ENCODE data around the gene SLC50A1. TPM values are rescaled to one million over a fixed set of nuclear protein-coding genes. Genes with fewer than 3 reads are reported as not detected.

The SLC50A1 gene
- total and polyA plus RNA-seq, 2 of the 8 experiments (the other 6 are each of a cell fraction or from before 2014, with no cell fraction given), result 36.5 to 90.8 TPM

DNA sequence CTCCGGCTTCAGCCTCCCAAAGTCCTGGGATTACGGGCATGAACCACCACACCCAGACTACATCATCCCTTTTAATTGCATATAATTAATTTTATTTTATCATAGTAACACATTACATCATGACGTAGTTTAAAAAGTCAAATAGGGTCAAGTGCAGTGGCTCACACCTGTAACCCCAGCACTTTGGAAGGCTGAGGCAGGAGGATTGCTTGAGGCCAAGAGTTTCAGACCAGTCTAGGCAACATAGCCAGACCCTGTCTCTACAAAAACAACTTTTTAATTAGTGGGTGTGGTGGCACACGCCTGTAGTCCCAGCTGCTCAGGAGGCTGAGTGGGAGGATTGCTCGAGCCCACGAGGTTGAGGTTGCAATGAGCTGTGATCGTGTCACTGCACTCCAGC lies 36.3 kb upstream of the SLC50A1 start:
- POLR2A ChIA-PET (ENCODE audit: partially characterized antibody), result interaction anchor here (0.7 to 1.3 kb wide), 3 partner anchors 95 to 696 kb away, joined by 3 to 5 read pairs (median 4); no protein-coding TSS in a partner anchor
- Histone ChIP-seq H2BK15ac (ENCODE audit: low read length) (no peak overlapping the region), H4K91ac (replicated peaks; ENCODE audit: insufficient read length, low read length) (no peak overlapping the region), H3K27ac (ENCODE audit: low read depth, low read length) (no peak overlapping the region), H3K14ac (ENCODE audit: insufficient read length) (no peak overlapping the region), H2AK5ac (ENCODE audit: low read depth, low read length) (no peak overlapping the region), H3K36me3 (ENCODE audit: control insufficient read depth in 2 of 4, insufficient read depth in 4 of 4, low read length in 3 of 4) (no peaks in the 10 kb centered on the region), H3K9me3 (ENCODE audit: insufficient read depth in 2 of 2, low read depth in 1 of 2, low read length in 1 of 2) (no peaks in the 10 kb centered on the region), H4K8ac (ENCODE audit: extremely low read depth, insufficient read depth, low read length) (no peak overlapping the region), H3K79me2 (ENCODE audit: control insufficient read depth in 1 of 2, insufficient read depth in 2 of 2, low read length in 2 of 2) (no peaks in the 10 kb centered on the region), H2BK20ac (ENCODE audit: low read length) (no peak overlapping the region), H3K79me1 (ENCODE audit: low read depth, low read length) (no peaks in the 10 kb centered on the region), H3K4me3 (ENCODE audit: extremely low read depth in 1 of 4, insufficient read depth in 2 of 4, low read depth in 3 of 4, low read length in 4 of 4) (no peak overlapping the region), H3K23ac (ENCODE audit: insufficient read length) (no peak overlapping the region), H2BK5ac (ENCODE audit: low read depth, low read length) (no peak overlapping the region), H2BK12ac (ENCODE audit: low read depth, low read length) (no peak overlapping the region), H2AFZ (ENCODE audit: low read length) (no peak overlapping the region), H3K4ac (replicated peaks; ENCODE audit: insufficient read length, low read depth, low read length) (no peak overlapping the region), H3K56ac (replicated peaks; ENCODE audit: insufficient read length, low read depth, low read length) (no peak overlapping the region), H3K9ac (replicated peaks in 1 of 4; ENCODE audit: extremely low read depth in 1 of 4, low read depth in 3 of 4, low read length in 3 of 4) (no peak overlapping the region), H2BK120ac (replicated peaks; ENCODE audit: low read depth, low read length) (no peak overlapping the region), H3K23me2 (ENCODE audit: low read depth, low read length) (no peaks in the 10 kb centered on the region), H3K18ac (ENCODE audit: extremely low read depth, low read length) (no peak overlapping the region), H3K27me3 (replicated peaks in 1 of 4; ENCODE audit: control insufficient read depth in 3 of 4, extremely low read depth in 1 of 4, insufficient read depth in 3 of 4, low read length in 3 of 4) (no peaks in the 10 kb centered on the region), H3K4me1 (replicated peaks in 1 of 4; ENCODE audit: control insufficient read depth in 3 of 4, insufficient read depth in 4 of 4, low read length in 3 of 4) (no peaks in the 10 kb centered on the region; a peak in 1 of 7 replicates), H4K20me1 (replicated peaks in 1 of 2; ENCODE audit: control insufficient read depth in 1 of 2, insufficient read depth in 2 of 2, low read length in 2 of 2) (no peaks in the 10 kb centered on the region), H4K5ac (ENCODE audit: insufficient read length, low read depth, low read length) (no peak overlapping the region), H3K4me2 (ENCODE audit: insufficient read depth in 1 of 2, low read depth in 2 of 2, low read length in 2 of 2) (no peak overlapping the region)
- CTCF ChIA-PET (ENCODE audit: partially characterized antibody), result interaction anchor here (0.6 to 6.9 kb wide), 8 partner anchors 8 to 70 kb away, joined by 3 to 101 read pairs (median 6); partner anchors contain the start of genes DPM3 and KRTCAP2
- no peak for FAIRE-seq
- WGBS, 2 experiments (ENCODE audit: extremely low coverage in 1 of 2, insufficient coverage in 1 of 2, insufficient read length in 1 of 2, insufficient replicate concordance in 2 of 2, low coverage in 1 of 2, low lambda C conversion rate in 2 of 2, missing lambda C conversion rate in 1 of 2), result 94% methylated on average over 7 of the region's 7 CpGs; no CpG with 5 or more reads in 1 of the 2 experiments
- no peak for DNase-seq (ENCODE audit: low read depth in 1 of 2, low spot score in 2 of 2)
- TF ChIP-seq BCL11A (IDR thresholded peaks at IDR 0.05; ENCODE audit: low read depth in 2 of 2, low read length in 2 of 2), result no peak
- TF ChIP-seq TAF7 (optimal IDR thresholded peaks at IDR 0.05; ENCODE audit: borderline replicate concordance, low read depth, low read length), result no peak
- TF ChIP-seq MAFK (IDR thresholded peaks at IDR 0.05; ENCODE audit: low read depth, low read length), result no peak
- TF ChIP-seq, protein P1, sequence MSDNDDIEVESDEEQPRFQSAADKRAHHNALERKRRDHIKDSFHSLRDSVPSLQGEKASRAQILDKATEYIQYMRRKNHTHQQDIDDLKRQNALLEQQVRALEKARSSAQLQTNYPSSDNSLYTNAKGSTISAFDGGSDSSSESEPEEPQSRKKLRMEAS (IDR thresholded peaks at IDR 0.05), result no peak
- no peak for TF ChIP-seq PHF8 (conservative IDR thresholded peaks at IDR 0.05; ENCODE audit: low read depth, low read length)
- TF ChIP-seq CREB1 (IDR thresholded peaks at IDR 0.05), result no peak
- no peak for TF ChIP-seq CEBPB (IDR thresholded peaks at IDR 0.05; ENCODE audit: low read depth, low read length)
- TF ChIP-seq NRF1 (IDR thresholded peaks at IDR 0.05; ENCODE audit: low read depth, low read length), result no peak
- TF ChIP-seq, protein P2, sequence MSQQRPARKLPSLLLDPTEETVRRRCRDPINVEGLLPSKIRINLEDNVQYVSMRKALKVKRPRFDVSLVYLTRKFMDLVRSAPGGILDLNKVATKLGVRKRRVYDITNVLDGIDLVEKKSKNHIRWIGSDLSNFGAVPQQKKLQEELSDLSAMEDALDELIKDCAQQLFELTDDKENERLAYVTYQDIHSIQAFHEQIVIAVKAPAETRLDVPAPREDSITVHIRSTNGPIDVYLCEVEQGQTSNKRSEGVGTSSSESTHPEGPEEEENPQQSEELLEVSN (IDR thresholded peaks at IDR 0.05), result no peak
- no peak for TF ChIP-seq CBX8 (IDR thresholded peaks at IDR 0.05; ENCODE audit: borderline replicate concordance, low read depth, low read length)
- TF ChIP-seq SRF (IDR thresholded peaks at IDR 0.05; ENCODE audit: low read depth, low read length), result no peak
- TF ChIP-seq TBP (IDR thresholded peaks at IDR 0.05; ENCODE audit: low read depth, low read length), result no peak
- no peak for TF ChIP-seq POLR2A (IDR thresholded peaks at IDR 0.05; ENCODE audit: control extremely low read depth in 1 of 2, low read depth in 2 of 2, low read length in 2 of 2)
- TF ChIP-seq JUND (IDR thresholded peaks at IDR 0.05; ENCODE audit: low read length), result no peak
- TF ChIP-seq POU5F1 (IDR thresholded peaks at IDR 0.05; ENCODE audit: low read depth, low read length), result no peak
- TF ChIP-seq YY1 (IDR thresholded peaks at IDR 0.05; ENCODE audit: low read depth, low read length), result no peak
